Psoas muscle (tissue), 8 donors: ENCODE data around the gene CCDC179. TPM values are rescaled to one million over a fixed set of nuclear protein-coding genes. Genes with fewer than 3 reads are reported as not detected.

Experiments used
- ATAC-seq, 4 donors: fragments of 200-7000 bp; cut with Tn5 transposase; one replicate each; pipeline ENCODE4 v1.9.1; 2020; ENCODE audit warnings: moderate library complexity in 3 of 4, mild to moderate bottlenecking in 2 of 4
- DNase-seq, 2 donors: peaks; one replicate each; pipeline ENCODE4 v3.0.0-alpha.2; 2020
- H3K27ac ChIP-seq: fragments of 200-600 bp; one replicate; pipeline ENCODE4 v1.8.0; 2022
- H3K27me3 ChIP-seq, 3 donors: fragments of 200-600 bp in 1 of 3; one replicate each; pipeline versions ENCODE4 v1.6.1 to v1.8.0; 2013 to 2022; ENCODE audit warnings: low read length in 2 of 3, mild to moderate bottlenecking in 2 of 3, moderate library complexity in 1 of 3; ENCODE audit not compliant: insufficient read depth in 3 of 3
- H3K36me3 ChIP-seq, 2 donors: fragments of 200-600 bp in 1 of 2; one replicate each; pipeline versions ENCODE4 v1.6.1 to v1.8.0; 2013 to 2022; ENCODE audit warnings: low read depth in 1 of 2, mild to moderate bottlenecking in 1 of 2, moderate library complexity in 1 of 2; ENCODE audit not compliant: insufficient read depth in 1 of 2
- H3K4me1 ChIP-seq: fragments of 200-600 bp; one replicate; pipeline ENCODE4 v1.8.0; 2022
- H3K4me3 ChIP-seq: fragments of 200-600 bp; one replicate; pipeline ENCODE4 v1.8.0; 2022; ENCODE audit warnings: mild to moderate bottlenecking
- H3K9me3 ChIP-seq: fragments of 200-600 bp; one replicate; pipeline ENCODE4 v1.8.0; 2022
- CTCF ChIP-seq: fragments of 200-600 bp; IDR thresholded peaks from one replicate; pipeline ENCODE4 v1.8.0; 2022; ENCODE audit warnings: antibody characterized with exemption
- WGBS, 3 donors: extraction: QIAGEN DNeasy Blood & Tissue Kit; methylation state at CpG; one replicate each; pipeline versions ENCODE4 v1.1.6 to v1.1.7; 2013; 5-methylcytosine and 5-hydroxymethylcytosine counted together
- intact Hi-C, 2 donors: fragments of 100-400 bp; cut with DNase I; formaldehyde crosslinking; loops; one replicate each; pipeline versions ENCODE4 v1.11.0 to v1.14.2; 2022
- polyA plus RNA-seq, 3 donors: library from polyadenylated mRNA; stranded (reverse); fragments of 200-250 nt; gene quantifications; one replicate each; pipeline ENCODE4 v1.2.3, GENCODE V29; 2013
- total RNA-seq, 4 donors: library from RNA; stranded (reverse); fragmentation: NEBNext Ultra II Directional in 2 of 4; extraction: Animal tissue kit (Norgen Biotek cat#: 25700) in 2 of 4; gene quantifications; one replicate each; pipeline versions ENCODE4 v1.2.1 to v1.2.4, GENCODE V29; 2021 to 2023
- donor health status: healthy with polysubstance abuse.
- donor health status: DM: no; HTN: no; CAD: no; lungs with moderate emphysema.
- donor health status: Bipolar disorder and iron deficiency.
- donor health status: healthy.
- donor health status: DM: yes; HTN: yes; CAD: no.
- donor health status: DM: no; HTN: no; CAD: no.
- donor health status: DM: no; HTN: no; CAD: no.
- donor health status: DM: yes; HTN: yes; CAD: no.

The CCDC179 gene
- total and polyA plus RNA-seq, 7 donors, result not detected

- H3K36me3 ChIP-seq, result no peaks in the 10 kb centered on the region
- no peak for ATAC-seq
- H3K4me3 ChIP-seq, result no peak overlapping the region
- no peaks in the 10 kb centered on the region for H3K4me1 ChIP-seq
- no peaks in the 10 kb centered on the region for H3K9me3 ChIP-seq
- WGBS, 3 donors, result 79 to 88% (median 84%) methylated on average over 2 of the region's 2 CpGs
- H3K27me3 ChIP-seq, result no peaks in the 10 kb centered on the region
- no peak for TF ChIP-seq CTCF
- no peak for DNase-seq
- H3K27ac ChIP-seq, result no peak overlapping the region
- intact Hi-C loops, result no loop called here
These were observed 30.0 kb upstream of the CCDC179 start for GRCh38 chr11:22890227-22890626.

- H3K36me3 ChIP-seq, result no peaks in the 10 kb centered on the region
- no peak overlapping the region for H3K27ac ChIP-seq
- H3K9me3 ChIP-seq, result no peaks in the 10 kb centered on the region
- H3K4me3 ChIP-seq, result no peak overlapping the region
- ATAC-seq (no peak), DNase-seq (no peak)
- intact Hi-C loops, result no loop called here
- TF ChIP-seq CTCF, result no peak
- H3K4me1 ChIP-seq, result no peaks in the 10 kb centered on the region
- WGBS, 3 donors, result 41 to 64% (median 47%) methylated on average over 1 of the region's 1 CpG
- no peaks in the 10 kb centered on the region for H3K27me3 ChIP-seq
These were observed 23.9 kb upstream of the CCDC179 start for GRCh38 chr11:22884217-22884616.

GRCh38 chr11:22879630-22880029, 19.4 kb upstream of the CCDC179 start:
- DNase-seq (no peak), ATAC-seq (no peak)

GRCh38 chr11:22878604-22879003, 18.3 kb upstream of the CCDC179 start:
- H3K9me3 ChIP-seq, result no peaks in the 10 kb centered on the region
- no peaks in the 10 kb centered on the region for H3K4me1 ChIP-seq
- no peaks in the 10 kb centered on the region for H3K36me3 ChIP-seq
- no peaks in the 10 kb centered on the region for H3K27me3 ChIP-seq
- no peak overlapping the region for H3K4me3 ChIP-seq
- DNase-seq (no peak), ATAC-seq (no peak)
- intact Hi-C loops, result no loop called here
- TF ChIP-seq CTCF, result no peak
- H3K27ac ChIP-seq, result no peak overlapping the region

More at GRCh38 chr11:22879630-22880029, 19.4 kb upstream of the CCDC179 start:
- H3K9me3 ChIP-seq, result no peaks in the 10 kb centered on the region
- no peak overlapping the region for H3K4me3 ChIP-seq
- H3K36me3 ChIP-seq, result no peaks in the 10 kb centered on the region
- no peak for TF ChIP-seq CTCF
- intact Hi-C loops, result no loop called here
- 15 to 25% (median 18%) methylated on average over 2 of the region's 2 CpGs for WGBS, 3 donors
- H3K27ac ChIP-seq, result no peak overlapping the region
- H3K4me1 ChIP-seq, result no peaks in the 10 kb centered on the region
- no peaks in the 10 kb centered on the region for H3K27me3 ChIP-seq

- H3K9me3 ChIP-seq, result no peaks in the 10 kb centered on the region
- intact Hi-C loops, result no loop called here
- no peaks in the 10 kb centered on the region for H3K36me3 ChIP-seq
- TF ChIP-seq CTCF, result no peak
- H3K27me3 ChIP-seq, result no peaks in the 10 kb centered on the region
- no peak for ATAC-seq
- no peak overlapping the region for H3K27ac ChIP-seq
- no peaks in the 10 kb centered on the region for H3K4me1 ChIP-seq
- H3K4me3 ChIP-seq, result no peak overlapping the region
- DNase-seq, result no peak
These were observed 17.8 kb upstream of the CCDC179 start for GRCh38 chr11:22878039-22878438.
